Panc1 (cell line): ENCODE data around the gene MSI2. TPM values are rescaled to one million over a fixed set of nuclear protein-coding genes. Genes with fewer than 3 reads are reported as not detected.

ENCODE experiments used
- ATAC-seq: fragments of 200-7000 bp; cut with Tn5 transposase; 2 replicates; pipeline ENCODE4 v1.9.1; 2020; ENCODE audit warnings: mild to moderate bottlenecking, moderate library complexity
- BruUV-seq: library from RNA; stranded (reverse); fragments of 400-500 nt; replicated peaks from 2 replicates; lab custom pipeline; 2021; lab: Mats Ljungman, UMichigan
- CTCF ChIA-PET: fragments of 300-600 bp; sonication (Branson Sonifier 250); formaldehyde crosslinking; loops from one replicate; lab custom pipeline; 2022; ENCODE audit warnings: antibody characterized with exemption; lab: Charles Lee
- POLR2A ChIA-PET: fragments of 300-600 bp; sonication (Branson Sonifier 250); formaldehyde crosslinking; loops from one replicate; lab custom pipeline; 2022; ENCODE audit warnings: antibody characterized with exemption; lab: Charles Lee
- DNase-seq: peaks from one replicate; pipeline ENCODE4 v3.0.0-alpha.2; 2010; ENCODE audit warnings: low read depth, low spot score
- H3K27ac ChIP-seq: 2 replicates; pipeline ENCODE4 v1.5.1; 2011; ENCODE audit warnings: mild to moderate bottlenecking, low read length, inconsistent platforms
- H3K27me3 ChIP-seq: fragments of 200-500 bp; sonication (Bioruptor generic); 2 replicates; pipeline ENCODE4 v1.6.0; 2014; ENCODE audit warnings: low read length, inconsistent platforms; ENCODE audit not compliant: control insufficient read depth, insufficient read depth
- H3K36me3 ChIP-seq: fragments of 200-500 bp; sonication (Bioruptor generic); 2 replicates; pipeline ENCODE4 v1.5.1; 2014; ENCODE audit warnings: inconsistent platforms, mild to moderate bottlenecking, low read length, moderate library complexity; ENCODE audit not compliant: control insufficient read depth, insufficient read depth
- H3K4me1 ChIP-seq: 2 replicates; pipeline ENCODE4 v1.5.1; 2011; ENCODE audit warnings: inconsistent platforms, mild to moderate bottlenecking, low read length, moderate library complexity; ENCODE audit not compliant: control insufficient read depth, insufficient read depth
- H3K4me3 ChIP-seq, 2 experiments: 2 replicates each; pipeline ENCODE4 v1.5.1; 2011 to 2012; ENCODE audit warnings: low read depth in 2 of 2, low read length in 2 of 2, mild to moderate bottlenecking in 2 of 2, inconsistent platforms in 1 of 2, moderate library complexity in 1 of 2
- H3K9me3 ChIP-seq: fragments of 200-500 bp; sonication (Bioruptor generic); 2 replicates; pipeline ENCODE4 v1.5.1; 2014; ENCODE audit warnings: low read depth, mild to moderate bottlenecking, inconsistent platforms, low read length, moderate library complexity; ENCODE audit not compliant: control insufficient read depth, insufficient read depth
- POLR2AphosphoS5 ChIP-seq: IDR thresholded peaks from 2 replicates; pipeline ENCODE4 v1.6.1; 2012; ENCODE audit warnings: mild to moderate bottlenecking, low read depth, low read length, moderate library complexity
- SIN3A ChIP-seq: IDR thresholded peaks from 2 replicates; pipeline ENCODE4 v1.6.1; 2012; ENCODE audit warnings: low read depth, mild to moderate bottlenecking, low read length, moderate library complexity, borderline replicate concordance; ENCODE audit not compliant: insufficient read depth
- TCF7L2 ChIP-seq: IDR thresholded peaks from 2 replicates; pipeline ENCODE4 v1.6.1; 2011; ENCODE audit warnings: mild to moderate bottlenecking, low read depth, low read length, inconsistent platforms
- in situ Hi-C: cut with HindIII; loops from 2 replicates; pipeline ENCODE4 v1.10.0; 2016; ENCODE audit warnings: low sequenced_read_pairs, low pct_unique_long_range_greater_than_20kb
- intact Hi-C: fragments of 100-400 bp; cut with micrococcal nuclease; formaldehyde crosslinking; loops from one replicate; pipeline ENCODE4 v1.10.0; 2022; ENCODE audit not compliant: unreplicated experiment
- total RNA-seq: library from RNA; stranded (reverse); gene quantifications from one replicate; pipeline ENCODE4 v1.2.1, GENCODE V29; 2021; ENCODE audit not compliant: unreplicated experiment
- TF ChIP-seq, protein P1 (sequence below): fragments of 450-650 bp; IDR thresholded peaks from 2 replicates; pipeline ENCODE4 v1.5.1; 2017; ENCODE audit warnings: mild to moderate bottlenecking
- TF ChIP-seq, protein P2 (sequence below), 2 experiments: IDR thresholded peaks; 2 replicates each; pipeline ENCODE4 v1.6.1; 2011 to 2012; ENCODE audit warnings: low read depth in 2 of 2, control low read depth in 1 of 2, low read length in 1 of 2, mild to moderate bottlenecking in 1 of 2, moderate library complexity in 1 of 2; ENCODE audit not compliant: insufficient read depth in 1 of 2

MSI2 gene
- total RNA-seq, 1 experiment from 2014 or later = 38.5 TPM

DNA sequence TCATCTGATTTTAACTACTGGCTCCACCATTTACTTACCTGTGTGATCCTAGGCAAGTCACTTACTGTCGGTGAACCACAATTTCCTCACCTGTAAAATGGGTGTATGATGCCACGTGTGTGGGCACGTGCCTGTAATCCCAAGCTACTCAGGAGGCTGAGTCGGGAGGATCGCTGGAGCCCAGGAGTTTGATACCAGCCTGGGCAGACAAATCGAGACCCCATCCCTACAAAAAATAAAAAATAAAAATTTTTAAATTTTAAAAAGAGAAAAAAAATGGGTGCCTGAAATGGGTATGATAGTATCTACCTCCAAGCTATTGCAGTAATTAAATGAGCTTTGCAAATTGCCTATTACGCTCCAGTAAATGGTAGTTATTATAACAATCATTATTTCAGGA is 263.5 kb downstream of the MSI2 start:
- H3K4me1 ChIP-seq = no peaks in the 10 kb centered on the region
- no peak overlapping the region for H3K4me3 ChIP-seq
- CTCF ChIA-PET = interaction anchor here (0.7 kb wide), 1 partner anchor 158 kb away, joined by 3 read pairs; no protein-coding TSS in a partner anchor
- H3K27me3 ChIP-seq = no peaks in the 10 kb centered on the region
- in situ Hi-C loops (no loop called here), intact Hi-C loops (no loop called here)
- ATAC-seq = no peak
- no TSS peak for BruUV-seq
- POLR2A ChIA-PET = no interaction called here
- no peaks in the 10 kb centered on the region for H3K36me3 ChIP-seq
- H3K27ac ChIP-seq = no peak overlapping the region
- TF ChIP-seq, protein P1, sequence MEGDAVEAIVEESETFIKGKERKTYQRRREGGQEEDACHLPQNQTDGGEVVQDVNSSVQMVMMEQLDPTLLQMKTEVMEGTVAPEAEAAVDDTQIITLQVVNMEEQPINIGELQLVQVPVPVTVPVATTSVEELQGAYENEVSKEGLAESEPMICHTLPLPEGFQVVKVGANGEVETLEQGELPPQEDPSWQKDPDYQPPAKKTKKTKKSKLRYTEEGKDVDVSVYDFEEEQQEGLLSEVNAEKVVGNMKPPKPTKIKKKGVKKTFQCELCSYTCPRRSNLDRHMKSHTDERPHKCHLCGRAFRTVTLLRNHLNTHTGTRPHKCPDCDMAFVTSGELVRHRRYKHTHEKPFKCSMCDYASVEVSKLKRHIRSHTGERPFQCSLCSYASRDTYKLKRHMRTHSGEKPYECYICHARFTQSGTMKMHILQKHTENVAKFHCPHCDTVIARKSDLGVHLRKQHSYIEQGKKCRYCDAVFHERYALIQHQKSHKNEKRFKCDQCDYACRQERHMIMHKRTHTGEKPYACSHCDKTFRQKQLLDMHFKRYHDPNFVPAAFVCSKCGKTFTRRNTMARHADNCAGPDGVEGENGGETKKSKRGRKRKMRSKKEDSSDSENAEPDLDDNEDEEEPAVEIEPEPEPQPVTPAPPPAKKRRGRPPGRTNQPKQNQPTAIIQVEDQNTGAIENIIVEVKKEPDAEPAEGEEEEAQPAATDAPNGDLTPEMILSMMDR = no peak
- no peaks in the 10 kb centered on the region for H3K9me3 ChIP-seq
- no peak for DNase-seq

DNA sequence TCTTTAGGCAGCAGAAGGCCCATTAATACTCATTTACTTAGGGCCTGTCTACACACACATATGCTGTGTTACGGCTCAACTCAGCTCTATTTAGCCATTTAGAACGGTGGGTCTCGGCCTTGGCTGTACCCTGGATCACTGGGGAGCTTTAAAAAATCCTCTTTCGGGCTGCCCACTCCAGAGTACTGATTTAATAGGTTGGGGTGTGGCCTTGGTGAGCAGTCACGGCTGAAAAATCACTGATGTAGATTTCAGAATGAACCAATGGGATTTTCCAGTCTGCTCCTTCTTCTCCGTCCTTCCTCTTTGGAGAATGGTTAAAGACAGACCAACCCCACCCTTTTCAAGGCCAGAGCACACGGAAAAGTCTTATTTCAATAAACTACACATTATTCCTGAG is 265.3 kb downstream of the MSI2 start:
- ChIA-PET POLR2A (no interaction called here), CTCF (no interaction called here)
- no peak for ATAC-seq
- in situ Hi-C loops = no loop called here
- no TSS peak for BruUV-seq
- no peaks in the 10 kb centered on the region for H3K27me3 ChIP-seq
- H3K4me1 ChIP-seq = no peaks in the 10 kb centered on the region
- TF ChIP-seq, protein P2, sequence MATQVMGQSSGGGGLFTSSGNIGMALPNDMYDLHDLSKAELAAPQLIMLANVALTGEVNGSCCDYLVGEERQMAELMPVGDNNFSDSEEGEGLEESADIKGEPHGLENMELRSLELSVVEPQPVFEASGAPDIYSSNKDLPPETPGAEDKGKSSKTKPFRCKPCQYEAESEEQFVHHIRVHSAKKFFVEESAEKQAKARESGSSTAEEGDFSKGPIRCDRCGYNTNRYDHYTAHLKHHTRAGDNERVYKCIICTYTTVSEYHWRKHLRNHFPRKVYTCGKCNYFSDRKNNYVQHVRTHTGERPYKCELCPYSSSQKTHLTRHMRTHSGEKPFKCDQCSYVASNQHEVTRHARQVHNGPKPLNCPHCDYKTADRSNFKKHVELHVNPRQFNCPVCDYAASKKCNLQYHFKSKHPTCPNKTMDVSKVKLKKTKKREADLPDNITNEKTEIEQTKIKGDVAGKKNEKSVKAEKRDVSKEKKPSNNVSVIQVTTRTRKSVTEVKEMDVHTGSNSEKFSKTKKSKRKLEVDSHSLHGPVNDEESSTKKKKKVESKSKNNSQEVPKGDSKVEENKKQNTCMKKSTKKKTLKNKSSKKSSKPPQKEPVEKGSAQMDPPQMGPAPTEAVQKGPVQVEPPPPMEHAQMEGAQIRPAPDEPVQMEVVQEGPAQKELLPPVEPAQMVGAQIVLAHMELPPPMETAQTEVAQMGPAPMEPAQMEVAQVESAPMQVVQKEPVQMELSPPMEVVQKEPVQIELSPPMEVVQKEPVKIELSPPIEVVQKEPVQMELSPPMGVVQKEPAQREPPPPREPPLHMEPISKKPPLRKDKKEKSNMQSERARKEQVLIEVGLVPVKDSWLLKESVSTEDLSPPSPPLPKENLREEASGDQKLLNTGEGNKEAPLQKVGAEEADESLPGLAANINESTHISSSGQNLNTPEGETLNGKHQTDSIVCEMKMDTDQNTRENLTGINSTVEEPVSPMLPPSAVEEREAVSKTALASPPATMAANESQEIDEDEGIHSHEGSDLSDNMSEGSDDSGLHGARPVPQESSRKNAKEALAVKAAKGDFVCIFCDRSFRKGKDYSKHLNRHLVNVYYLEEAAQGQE (IDR thresholded peaks at IDR 0.05; ENCODE audit: insufficient read depth in 1 of 2, low read depth in 2 of 2, low read length in 1 of 2) = no peak
- TF ChIP-seq TCF7L2 (no peak), POLR2AphosphoS5 (no peak), SIN3A (no peak)
- TF ChIP-seq, protein P1 = no peak
- no peak for DNase-seq
- H3K9me3 ChIP-seq = no peaks in the 10 kb centered on the region
- H3K36me3 ChIP-seq = no peaks in the 10 kb centered on the region
- H3K4me3 ChIP-seq = no peak overlapping the region
- intact Hi-C loops = no loop called here
- H3K27ac ChIP-seq = no peak overlapping the region
